Liver (tissue), 9 donors: ENCODE results near the gene CCDC191. TPM values are rescaled to one million over a fixed set of nuclear protein-coding genes. Genes with fewer than 3 reads are reported as not detected.

ENCODE experiments used
- DNase-seq: peaks from one replicate; pipeline ENCODE4 v3.0.0-alpha.2; 2017; ENCODE audit warnings: low spot score
- H3K27ac ChIP-seq, 2 donors: one replicate each; pipeline ENCODE4 v1.7.0; 2013; ENCODE audit warnings: inconsistent platforms in 2 of 2, low read length in 2 of 2, control low read depth in 1 of 2, low read depth in 1 of 2, mild to moderate bottlenecking in 1 of 2
- H3K27me3 ChIP-seq, 4 donors: one replicate each; pipeline versions ENCODE4 v1.6.1 to v1.7.0; 2013; ENCODE audit warnings: low read length in 3 of 4, inconsistent platforms in 1 of 4, mild to moderate bottlenecking in 1 of 4, moderate library complexity in 1 of 4; ENCODE audit not compliant: control insufficient read depth in 4 of 4, insufficient read depth in 4 of 4
- H3K36me3 ChIP-seq, 4 donors: one replicate each; pipeline versions ENCODE4 v1.6.1 to v1.7.0; 2013; ENCODE audit warnings: low read length in 3 of 4, mild to moderate bottlenecking in 3 of 4, low read depth in 1 of 4, moderate library complexity in 1 of 4; ENCODE audit not compliant: control insufficient read depth in 4 of 4, insufficient read depth in 3 of 4
- H3K4me1 ChIP-seq, 4 donors: one replicate each; pipeline versions ENCODE4 v1.6.1 to v1.7.0; 2013; ENCODE audit warnings: low read length in 3 of 4, mild to moderate bottlenecking in 3 of 4, moderate library complexity in 1 of 4; ENCODE audit not compliant: control insufficient read depth in 4 of 4, insufficient read depth in 4 of 4
- H3K4me3 ChIP-seq, 3 donors: one replicate each; pipeline versions ENCODE4 v1.6.1 to v1.7.0; 2013; ENCODE audit warnings: low read length in 3 of 3, control low read depth in 1 of 3, low read depth in 1 of 3, mild to moderate bottlenecking in 1 of 3
- H3K9ac ChIP-seq, 2 donors: one replicate each; pipeline ENCODE4 v1.7.0; 2013; ENCODE audit warnings: low read length in 2 of 2, mild to moderate bottlenecking in 2 of 2, moderate library complexity in 2 of 2, control low read depth in 1 of 2, low read depth in 1 of 2
- H3K9me3 ChIP-seq, 4 donors: one replicate each; pipeline versions ENCODE4 v1.6.1 to v1.7.0; 2013; ENCODE audit warnings: low read length in 3 of 4; ENCODE audit not compliant: control insufficient read depth in 4 of 4
- EGR1 ChIP-seq, 2 donors: IDR thresholded peaks; 2 replicates each; pipeline ENCODE4 v1.6.1; 2016 to 2018; ENCODE audit warnings: antibody characterized with exemption in 2 of 2, low read depth in 2 of 2
- FOXA1 ChIP-seq: IDR thresholded peaks from 2 replicates; pipeline ENCODE4 v1.6.1; 2016; ENCODE audit warnings: antibody characterized with exemption
- FOXA2 ChIP-seq: IDR thresholded peaks from 2 replicates; pipeline ENCODE4 v1.6.1; 2016; ENCODE audit warnings: antibody characterized with exemption
- GABPA ChIP-seq, 2 donors: IDR thresholded peaks in 1 of 2; conservative IDR thresholded peaks in 1 of 2; 2 replicates each; pipeline ENCODE4 v1.6.1; 2016; ENCODE audit warnings: antibody characterized with exemption in 2 of 2, mild to moderate bottlenecking in 1 of 2, moderate library complexity in 1 of 2
- HNF4A ChIP-seq, 2 donors: conservative IDR thresholded peaks; 2 replicates each; pipeline ENCODE4 v1.6.1; 2016; ENCODE audit warnings: antibody characterized with exemption in 2 of 2, mild to moderate bottlenecking in 2 of 2
- HNF4G ChIP-seq: IDR thresholded peaks from 2 replicates; pipeline ENCODE4 v1.6.1; 2016; ENCODE audit warnings: antibody characterized with exemption
- JUND ChIP-seq, 2 donors: IDR thresholded peaks; 2 replicates each; pipeline ENCODE4 v1.6.1; 2016; ENCODE audit warnings: antibody characterized with exemption in 2 of 2
- NR2F2 ChIP-seq: IDR thresholded peaks from 2 replicates; pipeline ENCODE4 v1.6.1; 2016; ENCODE audit warnings: antibody characterized with exemption
- RAD21 ChIP-seq, 2 donors: IDR thresholded peaks; 2 replicates each; pipeline ENCODE4 v1.6.1; 2016; ENCODE audit warnings: antibody characterized with exemption in 2 of 2, mild to moderate bottlenecking in 2 of 2
- RXRA ChIP-seq, 2 donors: IDR thresholded peaks; 2 replicates each; pipeline ENCODE4 v1.6.1; 2017 to 2018; ENCODE audit warnings: antibody characterized with exemption in 2 of 2, mild to moderate bottlenecking in 1 of 2
- SP1 ChIP-seq: IDR thresholded peaks from 2 replicates; pipeline ENCODE4 v1.6.1; 2018; ENCODE audit warnings: antibody characterized with exemption, mild to moderate bottlenecking
- TAF1 ChIP-seq: conservative IDR thresholded peaks from 2 replicates; pipeline ENCODE4 v1.6.1; 2016; ENCODE audit warnings: antibody characterized with exemption, mild to moderate bottlenecking
- YY1 ChIP-seq: IDR thresholded peaks from 2 replicates; pipeline ENCODE4 v1.6.1; 2016; ENCODE audit warnings: antibody characterized with exemption, mild to moderate bottlenecking
- WGBS: extraction: QIAGEN DNeasy Blood & Tissue Kit; methylation state at CpG from one replicate; pipeline ENCODE4 v1.1.7; 2013; 5-methylcytosine and 5-hydroxymethylcytosine counted together
- polyA plus RNA-seq, 2 donors: library from polyadenylated mRNA; stranded (reverse) in 1 of 2; unstranded in 1 of 2; fragments of 200-250 nt in 1 of 2; fragments of >200 nt in 1 of 2; fragmentation: Nextera tagmentation in 1 of 2; extraction: Ambion mirVana in 1 of 2; gene quantifications; one replicate each; pipeline versions ENCODE4 v1.2.1 to v1.2.3, GENCODE V29; 2013 to 2015
- total RNA-seq, 2 donors: library from RNA; depleted of rRNA; stranded (reverse); fragments of >200 nt; gene quantifications; one replicate each; pipeline ENCODE4 v1.2.3, GENCODE V29; 2014
- TF ChIP-seq, protein P1 (sequence below): IDR thresholded peaks from 2 replicates; pipeline ENCODE4 v1.6.1; 2016; ENCODE audit warnings: antibody characterized with exemption
- TF ChIP-seq, protein P2 (sequence below): fragments of 150-350 bp; IDR thresholded peaks from 2 replicates; pipeline ENCODE4 v1.5.1; 2017; ENCODE audit warnings: improper control_type of control experiment, low read depth, low read length; ENCODE audit not compliant: missing input control
- TF ChIP-seq, protein P3 (sequence below): IDR thresholded peaks from 2 replicates; pipeline ENCODE4 v1.6.1; 2016; ENCODE audit warnings: antibody characterized with exemption, mild to moderate bottlenecking
- TF ChIP-seq, protein P4 (sequence below): IDR thresholded peaks from 2 replicates; pipeline ENCODE4 v1.6.1; 2016; ENCODE audit warnings: antibody characterized with exemption
- TF ChIP-seq, protein P5 (sequence below): IDR thresholded peaks from 2 replicates; pipeline ENCODE4 v1.6.1; 2016; ENCODE audit warnings: antibody characterized with exemption
- donor health status: healthy.
- donor health status: healthy.
- donor health status: healthy.
- donor health status: healthy.
- donor health status: healthy.

The CCDC191 gene
- total and polyA plus RNA-seq, 4 donors: 0.31 to 1.0 (median 0.80) TPM

DNA sequence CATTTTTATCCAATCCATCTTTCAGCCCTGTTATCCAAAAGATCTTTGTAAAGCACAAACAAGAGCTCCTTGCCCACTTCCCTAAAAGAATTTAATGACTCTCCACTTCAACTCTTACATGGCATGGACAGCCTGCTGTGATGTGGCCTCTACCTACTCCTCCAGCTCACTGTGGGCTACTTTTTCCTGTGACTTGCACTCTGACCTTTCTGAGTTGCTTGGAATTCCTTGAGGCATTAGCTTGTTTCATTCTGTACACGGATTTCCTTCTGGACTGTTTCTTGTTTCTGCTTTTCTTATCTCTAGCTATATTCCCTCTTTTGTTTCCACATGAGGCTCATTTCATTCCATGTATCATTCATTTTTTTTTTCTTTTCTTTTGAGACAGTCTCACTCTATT, 15.5 kb upstream of the CCDC191 start:
- Histone ChIP-seq H3K9ac (no peak overlapping the region), H3K9me3 (no peaks in the 10 kb centered on the region), H3K27me3 (no peaks in the 10 kb centered on the region), H3K27ac (no peak overlapping the region), H3K36me3 (peaks cover 17 to 60% (median 34%) of the 10 kb centered on the region in 4 donors), H3K4me3 (no peak overlapping the region), H3K4me1 (no peaks in the 10 kb centered on the region)
- no peak for DNase-seq
- WGBS: 78% methylated on average over 1 of the region's 1 CpG
- TF ChIP-seq, protein P1, sequence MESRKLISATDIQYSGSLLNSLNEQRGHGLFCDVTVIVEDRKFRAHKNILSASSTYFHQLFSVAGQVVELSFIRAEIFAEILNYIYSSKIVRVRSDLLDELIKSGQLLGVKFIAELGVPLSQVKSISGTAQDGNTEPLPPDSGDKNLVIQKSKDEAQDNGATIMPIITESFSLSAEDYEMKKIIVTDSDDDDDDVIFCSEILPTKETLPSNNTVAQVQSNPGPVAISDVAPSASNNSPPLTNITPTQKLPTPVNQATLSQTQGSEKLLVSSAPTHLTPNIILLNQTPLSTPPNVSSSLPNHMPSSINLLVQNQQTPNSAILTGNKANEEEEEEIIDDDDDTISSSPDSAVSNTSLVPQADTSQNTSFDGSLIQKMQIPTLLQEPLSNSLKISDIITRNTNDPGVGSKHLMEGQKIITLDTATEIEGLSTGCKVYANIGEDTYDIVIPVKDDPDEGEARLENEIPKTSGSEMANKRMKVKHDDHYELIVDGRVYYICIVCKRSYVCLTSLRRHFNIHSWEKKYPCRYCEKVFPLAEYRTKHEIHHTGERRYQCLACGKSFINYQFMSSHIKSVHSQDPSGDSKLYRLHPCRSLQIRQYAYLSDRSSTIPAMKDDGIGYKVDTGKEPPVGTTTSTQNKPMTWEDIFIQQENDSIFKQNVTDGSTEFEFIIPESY: no peak
- TF ChIP-seq, protein P2, sequence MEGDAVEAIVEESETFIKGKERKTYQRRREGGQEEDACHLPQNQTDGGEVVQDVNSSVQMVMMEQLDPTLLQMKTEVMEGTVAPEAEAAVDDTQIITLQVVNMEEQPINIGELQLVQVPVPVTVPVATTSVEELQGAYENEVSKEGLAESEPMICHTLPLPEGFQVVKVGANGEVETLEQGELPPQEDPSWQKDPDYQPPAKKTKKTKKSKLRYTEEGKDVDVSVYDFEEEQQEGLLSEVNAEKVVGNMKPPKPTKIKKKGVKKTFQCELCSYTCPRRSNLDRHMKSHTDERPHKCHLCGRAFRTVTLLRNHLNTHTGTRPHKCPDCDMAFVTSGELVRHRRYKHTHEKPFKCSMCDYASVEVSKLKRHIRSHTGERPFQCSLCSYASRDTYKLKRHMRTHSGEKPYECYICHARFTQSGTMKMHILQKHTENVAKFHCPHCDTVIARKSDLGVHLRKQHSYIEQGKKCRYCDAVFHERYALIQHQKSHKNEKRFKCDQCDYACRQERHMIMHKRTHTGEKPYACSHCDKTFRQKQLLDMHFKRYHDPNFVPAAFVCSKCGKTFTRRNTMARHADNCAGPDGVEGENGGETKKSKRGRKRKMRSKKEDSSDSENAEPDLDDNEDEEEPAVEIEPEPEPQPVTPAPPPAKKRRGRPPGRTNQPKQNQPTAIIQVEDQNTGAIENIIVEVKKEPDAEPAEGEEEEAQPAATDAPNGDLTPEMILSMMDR: no peak
- TF ChIP-seq SP1 (no peak), FOXA2 (no peak), HNF4A (conservative IDR thresholded peaks at IDR 0.05) (no peak), FOXA1 (no peak), GABPA (IDR thresholded peaks at IDR 0.05 in 1 of 2, conservative IDR thresholded peaks at IDR 0.05 in 1 of 2) (no peak), EGR1 (IDR thresholded peaks at IDR 0.05; ENCODE audit: low read depth in 2 of 2) (no peak), JUND (IDR thresholded peaks at IDR 0.05) (no peak), RXRA (IDR thresholded peaks at IDR 0.05) (no peak), YY1 (no peak), NR2F2 (no peak)
- TF ChIP-seq, protein P3, sequence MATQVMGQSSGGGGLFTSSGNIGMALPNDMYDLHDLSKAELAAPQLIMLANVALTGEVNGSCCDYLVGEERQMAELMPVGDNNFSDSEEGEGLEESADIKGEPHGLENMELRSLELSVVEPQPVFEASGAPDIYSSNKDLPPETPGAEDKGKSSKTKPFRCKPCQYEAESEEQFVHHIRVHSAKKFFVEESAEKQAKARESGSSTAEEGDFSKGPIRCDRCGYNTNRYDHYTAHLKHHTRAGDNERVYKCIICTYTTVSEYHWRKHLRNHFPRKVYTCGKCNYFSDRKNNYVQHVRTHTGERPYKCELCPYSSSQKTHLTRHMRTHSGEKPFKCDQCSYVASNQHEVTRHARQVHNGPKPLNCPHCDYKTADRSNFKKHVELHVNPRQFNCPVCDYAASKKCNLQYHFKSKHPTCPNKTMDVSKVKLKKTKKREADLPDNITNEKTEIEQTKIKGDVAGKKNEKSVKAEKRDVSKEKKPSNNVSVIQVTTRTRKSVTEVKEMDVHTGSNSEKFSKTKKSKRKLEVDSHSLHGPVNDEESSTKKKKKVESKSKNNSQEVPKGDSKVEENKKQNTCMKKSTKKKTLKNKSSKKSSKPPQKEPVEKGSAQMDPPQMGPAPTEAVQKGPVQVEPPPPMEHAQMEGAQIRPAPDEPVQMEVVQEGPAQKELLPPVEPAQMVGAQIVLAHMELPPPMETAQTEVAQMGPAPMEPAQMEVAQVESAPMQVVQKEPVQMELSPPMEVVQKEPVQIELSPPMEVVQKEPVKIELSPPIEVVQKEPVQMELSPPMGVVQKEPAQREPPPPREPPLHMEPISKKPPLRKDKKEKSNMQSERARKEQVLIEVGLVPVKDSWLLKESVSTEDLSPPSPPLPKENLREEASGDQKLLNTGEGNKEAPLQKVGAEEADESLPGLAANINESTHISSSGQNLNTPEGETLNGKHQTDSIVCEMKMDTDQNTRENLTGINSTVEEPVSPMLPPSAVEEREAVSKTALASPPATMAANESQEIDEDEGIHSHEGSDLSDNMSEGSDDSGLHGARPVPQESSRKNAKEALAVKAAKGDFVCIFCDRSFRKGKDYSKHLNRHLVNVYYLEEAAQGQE: no peak
- TF ChIP-seq, protein P4, sequence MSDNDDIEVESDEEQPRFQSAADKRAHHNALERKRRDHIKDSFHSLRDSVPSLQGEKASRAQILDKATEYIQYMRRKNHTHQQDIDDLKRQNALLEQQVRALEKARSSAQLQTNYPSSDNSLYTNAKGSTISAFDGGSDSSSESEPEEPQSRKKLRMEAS: no peak
- TF ChIP-seq, protein P5, sequence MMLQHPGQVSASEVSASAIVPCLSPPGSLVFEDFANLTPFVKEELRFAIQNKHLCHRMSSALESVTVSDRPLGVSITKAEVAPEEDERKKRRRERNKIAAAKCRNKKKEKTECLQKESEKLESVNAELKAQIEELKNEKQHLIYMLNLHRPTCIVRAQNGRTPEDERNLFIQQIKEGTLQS: no peak

DNA sequence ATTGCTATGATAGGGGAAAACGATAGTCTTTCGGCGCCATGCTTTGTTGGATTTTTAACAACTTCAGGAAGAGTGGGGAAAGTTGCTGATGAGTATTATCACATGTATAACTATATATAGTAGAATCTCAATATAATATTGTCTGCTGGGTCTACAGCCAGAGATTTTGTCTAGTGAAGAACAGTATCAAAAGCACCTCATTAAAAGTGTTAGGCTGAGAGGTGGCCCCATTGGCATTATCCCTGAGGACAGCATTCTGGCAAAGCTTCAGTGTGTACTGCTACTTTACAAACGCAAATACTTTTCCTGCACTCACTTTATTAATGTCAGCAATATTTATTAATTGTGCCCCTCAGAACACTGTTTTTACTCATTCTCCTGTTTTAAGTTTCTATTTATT, 12.0 kb upstream of the CCDC191 start:
- DNase-seq: no peak
- Histone ChIP-seq H3K9ac (no peak overlapping the region), H3K4me3 (no peak overlapping the region), H3K36me3 (peaks cover 13 to 38% (median 18%) of the 10 kb centered on the region in 4 donors), H3K27me3 (no peaks in the 10 kb centered on the region), H3K9me3 (no peaks in the 10 kb centered on the region), H3K27ac (no peak overlapping the region), H3K4me1 (no peaks in the 10 kb centered on the region)
- WGBS: 95% methylated on average over 4 of the region's 4 CpGs
- TF ChIP-seq RAD21 (IDR thresholded peaks at IDR 0.05) (no peak), FOXA1 (no peak), NR2F2 (no peak), JUND (IDR thresholded peaks at IDR 0.05) (no peak), YY1 (no peak), GABPA (IDR thresholded peaks at IDR 0.05 in 1 of 2, conservative IDR thresholded peaks at IDR 0.05 in 1 of 2) (no peak), SP1 (no peak), HNF4G (no peak), TAF1 (no peak), RXRA (IDR thresholded peaks at IDR 0.05) (no peak), HNF4A (conservative IDR thresholded peaks at IDR 0.05) (no peak)
- TF ChIP-seq, protein P5: no peak
- TF ChIP-seq, protein P3: no peak
- TF ChIP-seq, protein P4: no peak
